Measurements from ENCODE around the gene MEIS2.

MEIS2 gene

GRCh38 chr15:37075777-37076176 is 24.6 kb downstream of the MEIS2 start:
- Histone ChIP-seq H4K20me1 (ENCODE audit: insufficient read depth, low read length) (no peaks in the 10 kb centered on the region), H3K79me2 (ENCODE audit: insufficient read depth, low read length) (peaks cover 7% of the 10 kb centered on the region; the same call in 1 of the 2 replicates), H3F3A (ENCODE audit: insufficient read depth, low read length) (no peaks in the 10 kb centered on the region), H3K9ac (ENCODE audit: low read length) (peak overlapping the region; percentile 44), H2AFZ (ENCODE audit: low read length) (no peak overlapping the region), H3K27me3 (ENCODE audit: insufficient read depth, low read length) (no peaks in the 10 kb centered on the region), H3K36me3 (ENCODE audit: insufficient read depth, low read length) (peaks cover 59% of the 10 kb centered on the region), H3K4me1 (ENCODE audit: insufficient read depth, low read length, severe bottlenecking) (peaks cover 30% of the 10 kb centered on the region), H3K4me2 (ENCODE audit: low read length) (peak overlapping the region; percentile 68), H3K9me2 (ENCODE audit: low read depth, low read length) (no peaks in the 10 kb centered on the region), H3K4me3 (ENCODE audit: low read depth, low read length, poor library complexity, severe bottlenecking) (peak overlapping the region; percentile 45), H3K9me3 (ENCODE audit: low read length) (no peaks in the 10 kb centered on the region), H3K27ac (ENCODE audit: low read depth, low read length, poor library complexity, severe bottlenecking) (peak overlapping the region; percentile 64)
- TF ChIP-seq, protein P1, sequence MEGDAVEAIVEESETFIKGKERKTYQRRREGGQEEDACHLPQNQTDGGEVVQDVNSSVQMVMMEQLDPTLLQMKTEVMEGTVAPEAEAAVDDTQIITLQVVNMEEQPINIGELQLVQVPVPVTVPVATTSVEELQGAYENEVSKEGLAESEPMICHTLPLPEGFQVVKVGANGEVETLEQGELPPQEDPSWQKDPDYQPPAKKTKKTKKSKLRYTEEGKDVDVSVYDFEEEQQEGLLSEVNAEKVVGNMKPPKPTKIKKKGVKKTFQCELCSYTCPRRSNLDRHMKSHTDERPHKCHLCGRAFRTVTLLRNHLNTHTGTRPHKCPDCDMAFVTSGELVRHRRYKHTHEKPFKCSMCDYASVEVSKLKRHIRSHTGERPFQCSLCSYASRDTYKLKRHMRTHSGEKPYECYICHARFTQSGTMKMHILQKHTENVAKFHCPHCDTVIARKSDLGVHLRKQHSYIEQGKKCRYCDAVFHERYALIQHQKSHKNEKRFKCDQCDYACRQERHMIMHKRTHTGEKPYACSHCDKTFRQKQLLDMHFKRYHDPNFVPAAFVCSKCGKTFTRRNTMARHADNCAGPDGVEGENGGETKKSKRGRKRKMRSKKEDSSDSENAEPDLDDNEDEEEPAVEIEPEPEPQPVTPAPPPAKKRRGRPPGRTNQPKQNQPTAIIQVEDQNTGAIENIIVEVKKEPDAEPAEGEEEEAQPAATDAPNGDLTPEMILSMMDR (IDR thresholded peaks at IDR 0.05; ENCODE audit: low read length), result no peak

DNA sequence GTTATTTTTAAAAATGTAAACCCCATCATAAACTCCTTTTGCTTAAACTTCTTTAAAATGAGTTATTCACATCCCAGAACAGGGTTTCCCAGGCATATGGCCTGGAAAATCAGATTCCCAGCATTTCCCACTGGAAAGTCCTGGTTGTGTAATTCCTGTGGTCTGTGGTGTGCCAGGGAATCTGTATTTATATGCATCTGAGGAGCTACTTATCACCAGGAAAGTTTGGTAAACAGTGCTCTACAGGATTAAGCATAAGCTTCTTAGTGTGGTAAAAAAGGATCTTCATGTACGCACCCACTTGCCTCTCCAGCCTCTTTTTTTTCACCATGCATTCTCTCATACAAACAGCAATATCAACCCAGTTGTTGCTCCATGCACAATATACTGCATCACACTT is 28.2 kb downstream of the MEIS2 start:
- Histone ChIP-seq H3F3A (ENCODE audit: insufficient read depth, low read length) (no peaks in the 10 kb centered on the region), H2AFZ (ENCODE audit: low read length) (no peak overlapping the region), H3K27ac (ENCODE audit: low read depth, low read length, poor library complexity, severe bottlenecking) (no peak overlapping the region), H3K4me2 (ENCODE audit: low read length) (no peak overlapping the region), H3K36me3 (ENCODE audit: insufficient read depth, low read length) (peaks cover 70% of the 10 kb centered on the region), H3K4me1 (ENCODE audit: insufficient read depth, low read length, severe bottlenecking) (peaks cover 20% of the 10 kb centered on the region), H3K27me3 (ENCODE audit: insufficient read depth, low read length) (no peaks in the 10 kb centered on the region), H3K9ac (ENCODE audit: low read length) (no peak overlapping the region), H4K20me1 (ENCODE audit: insufficient read depth, low read length) (no peaks in the 10 kb centered on the region), H3K9me2 (ENCODE audit: low read depth, low read length) (no peaks in the 10 kb centered on the region), H3K79me2 (ENCODE audit: insufficient read depth, low read length) (peaks cover 2% of the 10 kb centered on the region; the same call in 1 of the 2 replicates), H3K4me3 (ENCODE audit: low read depth, low read length, poor library complexity, severe bottlenecking) (no peak overlapping the region), H3K9me3 (ENCODE audit: low read length) (no peaks in the 10 kb centered on the region)
- TF ChIP-seq, protein P1 (IDR thresholded peaks at IDR 0.05; ENCODE audit: low read length), result no peak
- no peak for TF ChIP-seq EZH2 (IDR thresholded peaks at IDR 0.05; ENCODE audit: borderline replicate concordance, low read length)

- Histone ChIP-seq H3K36me3 (ENCODE audit: insufficient read depth, low read length) (peaks cover 80% of the 10 kb centered on the region), H3K9me2 (ENCODE audit: low read depth, low read length) (no peaks in the 10 kb centered on the region), H3K9ac (ENCODE audit: low read length) (no peak overlapping the region), H3K9me3 (ENCODE audit: low read length) (no peaks in the 10 kb centered on the region), H3F3A (ENCODE audit: insufficient read depth, low read length) (no peaks in the 10 kb centered on the region), H3K4me3 (ENCODE audit: low read depth, low read length, poor library complexity, severe bottlenecking) (no peak overlapping the region), H2AFZ (ENCODE audit: low read length) (no peak overlapping the region), H3K27ac (ENCODE audit: low read depth, low read length, poor library complexity, severe bottlenecking) (no peak overlapping the region), H3K27me3 (ENCODE audit: insufficient read depth, low read length) (no peaks in the 10 kb centered on the region), H3K4me1 (ENCODE audit: insufficient read depth, low read length, severe bottlenecking) (peaks cover 10% of the 10 kb centered on the region), H4K20me1 (ENCODE audit: insufficient read depth, low read length) (no peaks in the 10 kb centered on the region), H3K4me2 (ENCODE audit: low read length) (no peak overlapping the region), H3K79me2 (ENCODE audit: insufficient read depth, low read length) (peaks cover 2% of the 10 kb centered on the region; the same call in 1 of the 2 replicates)
- TF ChIP-seq, protein P1 (IDR thresholded peaks at IDR 0.05; ENCODE audit: low read length), result no peak
- no peak for TF ChIP-seq EZH2 (IDR thresholded peaks at IDR 0.05; ENCODE audit: borderline replicate concordance, low read length)
Measured at GRCh38 chr15:37071134-37071533, 29.2 kb downstream of the MEIS2 start.

All from OCI-LY1 (cell line).